HepG2 (cell line): ENCODE measurements around the gene CHD9. TPM values are rescaled to one million over a fixed set of nuclear protein-coding genes. Genes with fewer than 3 reads are reported as not detected.

Experiments
- AKAP8 ChIP-seq: sonication (generic); formaldehyde crosslinking; IDR thresholded peaks from 2 replicates; pipeline ENCODE4 v1.5.1; 2020; ENCODE audit warnings: mild to moderate bottlenecking, missing genetic modification reagents
- CBX1 ChIP-seq: IDR thresholded peaks from one replicate; pipeline ENCODE4 v1.6.1; 2016; ENCODE audit warnings: antibody characterized with exemption, low read depth
- CREB3 ChIP-seq: sonication (generic); formaldehyde crosslinking; IDR thresholded peaks from 2 replicates; pipeline ENCODE4 v1.5.0; 2020; ENCODE audit warnings: missing genetic modification reagents
- FOXM1 ChIP-seq: sonication (generic); formaldehyde crosslinking; IDR thresholded peaks from 2 replicates; pipeline ENCODE4 v1.5.0; 2020; ENCODE audit warnings: missing genetic modification reagents
- HIVEP1 ChIP-seq: sonication (generic); formaldehyde crosslinking; IDR thresholded peaks from 2 replicates; pipeline ENCODE4 v1.4.0; 2020; ENCODE audit warnings: mild to moderate bottlenecking, missing genetic modification reagents
- HNF4G ChIP-seq, 2 experiments: sonication (generic) in 1 of 2; formaldehyde crosslinking in 1 of 2; IDR thresholded peaks; 2 replicates each; pipeline versions ENCODE4 v1.4.0 to v1.6.1; 2011 to 2020; ENCODE audit warnings: borderline replicate concordance in 2 of 2, low read depth in 2 of 2, mild to moderate bottlenecking in 2 of 2, low read length in 1 of 2, missing genetic modification reagents in 1 of 2, moderate library complexity in 1 of 2
- HOMEZ ChIP-seq: IDR thresholded peaks from 2 replicates; pipeline ENCODE4 v1.6.1; 2016; ENCODE audit warnings: low read depth
- MNT ChIP-seq: fragments of 450-650 bp; IDR thresholded peaks from 2 replicates; pipeline ENCODE4 v1.6.1; 2016
- RFX5 ChIP-seq: IDR thresholded peaks from 2 replicates; pipeline ENCODE4 v1.6.1; 2011; ENCODE audit warnings: low read depth, low read length, improper control_type of control experiment
- SNAPC5 ChIP-seq: sonication (generic); formaldehyde crosslinking; IDR thresholded peaks from 2 replicates; pipeline ENCODE4 v1.8.1; 2023; ENCODE audit warnings: mild to moderate bottlenecking, missing genetic modification reagents, borderline replicate concordance
- ZMAT3 ChIP-seq: sonication (generic); formaldehyde crosslinking; conservative IDR thresholded peaks from 2 replicates; pipeline ENCODE4 v1.7.0; 2021; ENCODE audit warnings: missing genetic modification reagents
- ZNF142 ChIP-seq: sonication (generic); formaldehyde crosslinking; IDR thresholded peaks from 2 replicates; pipeline ENCODE4 v1.4.0; 2020; ENCODE audit warnings: missing genetic modification reagents
- ZNF510 ChIP-seq: sonication (generic); formaldehyde crosslinking; IDR thresholded peaks from 2 replicates; pipeline ENCODE4 v1.4.0; 2020; ENCODE audit warnings: low read depth, mild to moderate bottlenecking, missing genetic modification reagents
- ZNF530 ChIP-seq: sonication (generic); formaldehyde crosslinking; IDR thresholded peaks from 2 replicates; pipeline ENCODE4 v1.5.0; 2020; ENCODE audit warnings: low read depth, mild to moderate bottlenecking, missing genetic modification reagents
- ZNF567 ChIP-seq: sonication (generic); formaldehyde crosslinking; IDR thresholded peaks from 2 replicates; pipeline ENCODE4 v1.8.1; 2023; ENCODE audit warnings: mild to moderate bottlenecking, missing genetic modification reagents, borderline replicate concordance
- ZNF691 ChIP-seq: sonication (generic); formaldehyde crosslinking; IDR thresholded peaks from 2 replicates; pipeline ENCODE4 v1.4.0; 2020; ENCODE audit warnings: missing genetic modification reagents, low read depth, mild to moderate bottlenecking, borderline replicate concordance
- ZNF773 ChIP-seq: sonication (generic); formaldehyde crosslinking; IDR thresholded peaks from 2 replicates; pipeline ENCODE4 v1.4.0; 2020; ENCODE audit warnings: missing genetic modification reagents, borderline replicate concordance
- polyA plus RNA-seq, 8 experiments: library from polyadenylated mRNA; depleted of rRNA in 3 of 8; stranded (reverse) in 7 of 8; unstranded in 1 of 8; fragments of >200 nt; fragmentation: Illumina TruSeq in 4 of 8; extraction: Trizol in 4 of 8; gene quantifications; 2 replicates each; pipeline versions ENCODE4 v1.2.1 to v1.2.3, GENCODE V29; 2011 to 2016; ENCODE audit warnings: low read depth in 4 of 8, missing spikeins in 1 of 8, mixed read lengths in 1 of 8; ENCODE audit not compliant: insufficient read depth in 1 of 8
- total RNA-seq, 5 experiments: library from RNA; depleted of rRNA; stranded (reverse); fragments of >200 nt; fragmentation: Illumina TruSeq; extraction: Trizol; gene quantifications; 2 replicates each; pipeline ENCODE4 v1.2.3, GENCODE V29; 2016; ENCODE audit warnings: low read depth in 1 of 5

Gene CHD9
- total and polyA plus RNA-seq, 2 of the 13 experiments (the other 11 are each of a cell fraction or from before 2014, with no cell fraction given), result 23.4 to 27.7 TPM

GRCh38 chr16:53054670-53055485, at the start of gene CHD9 (continued):
- TF ChIP-seq HOMEZ (CRISPR knock-in tag), result peak; percentile 63
- no peak; the same call in 1 of the 2 replicates for TF ChIP-seq ZNF567 (CRISPR knock-in tag)
- peak; percentile 97 for TF ChIP-seq ZNF691
- no peak for TF ChIP-seq ZNF510 (CRISPR knock-in tag)
- TF ChIP-seq RFX5, result no peak; the same call in 1 of the 2 replicates
- peak; percentile 94 for TF ChIP-seq AKAP8 (CRISPR knock-in tag)
- TF ChIP-seq ZNF530, result no peak
- no peak; the same call in 1 of the 2 replicates for TF ChIP-seq SNAPC5
- peak; percentile 92 for TF ChIP-seq CBX1
- TF ChIP-seq ZNF773 (CRISPR knock-in tag), result peak; percentile 64; the same call in 1 of the 2 replicates
- TF ChIP-seq HNF4G (IDR thresholded peaks at IDR 0.05; ENCODE audit: borderline replicate concordance, low read depth, low read length), result peak; percentile 62; the same call in 1 of the 2 replicates
- TF ChIP-seq HNF4G (CRISPR knock-in tag; IDR thresholded peaks at IDR 0.05; ENCODE audit: borderline replicate concordance, low read depth), result peak; percentile 76
- peak; percentile 75; the same call in 1 of the 2 replicates for TF ChIP-seq HIVEP1 (CRISPR knock-in tag)
- peak; percentile 70; the same call in 1 of the 2 replicates for TF ChIP-seq FOXM1 (CRISPR knock-in tag)
- peak; percentile 80 for TF ChIP-seq ZNF142 (CRISPR knock-in tag)
- TF ChIP-seq ZMAT3 (CRISPR knock-in tag), result peak; percentile 97
- peak; percentile 65 for TF ChIP-seq MNT
- TF ChIP-seq CREB3 (CRISPR knock-in tag), result peak; percentile 58
